A549 (cell line): ENCODE results near the gene ELF3. TPM values are rescaled to one million over a fixed set of nuclear protein-coding genes. Genes with fewer than 3 reads are reported as not detected.

Source experiments
- ATAC-seq, 2 experiments: fragments of 200-7000 bp in 1 of 2; fragments of >200 bp in 1 of 2; cut with Nextera tagmentation in 1 of 2; cut with Tn5 transposase in 1 of 2; 3 replicates each; pipeline versions ENCODE4 v1.8.0 to v1.9.1; 2018 to 2020; ENCODE audit warnings: mild to moderate bottlenecking in 1 of 2, moderate library complexity in 1 of 2
- CTCF ChIA-PET: fragments of 300-600 bp; sonication (Branson Sonifier 250); formaldehyde crosslinking; extraction: SDS; loops from one replicate; lab custom pipeline; 2021; ENCODE audit warnings: antibody characterized with exemption, inconsistent platforms; lab: Yijun Ruan, JAX
- POLR2A ChIA-PET: fragments of 350-600 bp; formaldehyde crosslinking; extraction: SDS; loops from one replicate; lab custom pipeline; 2021; ENCODE audit warnings: antibody characterized with exemption, inconsistent platforms; lab: Yijun Ruan, JAX
- DNase-seq, 2 experiments: peaks; one replicate each; pipeline versions ENCODE4 v3.0.0 to v3.0.0-alpha.2; 2011 to 2016; ENCODE audit warnings: low read depth in 1 of 2, low spot score in 1 of 2
- FAIRE-seq: peaks from 2 replicates; lab custom pipeline; 2011; peaks lifted over from hg19 to GRCh38; lab: Jason Lieb, UNC
- H3K27ac ChIP-seq, 2 experiments: fragments of >200 bp; sonication (Bioruptor Twin); formaldehyde crosslinking; 3 replicates each; pipeline ENCODE4 v1.5.1; 2016 to 2017
- H3K4me1 ChIP-seq: fragments of >200 bp; sonication (Bioruptor Twin); formaldehyde crosslinking; 3 replicates; pipeline ENCODE4 v1.6.1; 2016
- H3K4me2 ChIP-seq: fragments of >200 bp; sonication (Bioruptor Twin); formaldehyde crosslinking; 3 replicates; pipeline ENCODE4 v1.6.1; 2016
- H3K4me3 ChIP-seq: fragments of >200 bp; sonication (Bioruptor Twin); formaldehyde crosslinking; 3 replicates; pipeline ENCODE4 v1.5.1; 2016
- H3K9me3 ChIP-seq: fragments of >200 bp; sonication (Bioruptor Twin); formaldehyde crosslinking; 3 replicates; pipeline ENCODE4 v1.6.1; 2016
- BHLHE40 ChIP-seq: IDR thresholded peaks from 2 replicates; pipeline ENCODE4 v1.6.1; 2012; ENCODE audit warnings: low read depth, low read length, inconsistent platforms
- CBX2 ChIP-seq: fragments of 200-600 bp; sonication (generic); IDR thresholded peaks from 2 replicates; pipeline ENCODE4 v1.6.1; 2016; ENCODE audit warnings: low read depth, mild to moderate bottlenecking, borderline replicate concordance
- CBX8 ChIP-seq: fragments of 200-600 bp; sonication (generic); IDR thresholded peaks from 2 replicates; pipeline ENCODE4 v1.6.1; 2016
- CHD2 ChIP-seq: fragments of 150-350 bp; IDR thresholded peaks from 2 replicates; pipeline ENCODE4 v1.6.1; 2014; ENCODE audit warnings: low read length; ENCODE audit not compliant: partially characterized antibody
- CHD4 ChIP-seq: fragments of 200-600 bp; sonication (generic); IDR thresholded peaks from 2 replicates; pipeline ENCODE4 v1.6.1; 2016; ENCODE audit warnings: antibody characterized with exemption, mild to moderate bottlenecking, borderline replicate concordance
- CTCF ChIP-seq: fragments of >200 bp; sonication (Bioruptor Twin); formaldehyde crosslinking; IDR thresholded peaks from 3 replicates; pipeline ENCODE4 v1.5.1; 2016
- E2F6 ChIP-seq: IDR thresholded peaks from 2 replicates; pipeline ENCODE4 v1.6.1; 2012; ENCODE audit warnings: low read depth, borderline replicate concordance
- EHF ChIP-seq: fragments of 250-450 bp; sonication (Bioruptor Pico); IDR thresholded peaks from 2 replicates; pipeline ENCODE4 v1.5.0; 2020; ENCODE audit warnings: mild to moderate bottlenecking
- EHMT2 ChIP-seq: fragments of 200-600 bp; sonication (generic); IDR thresholded peaks from 2 replicates; pipeline ENCODE4 v1.6.1; 2016; ENCODE audit warnings: antibody characterized with exemption, low read depth, mild to moderate bottlenecking, moderate library complexity
- HES2 ChIP-seq: fragments of >200 bp; sonication (Bioruptor Twin); formaldehyde crosslinking; IDR thresholded peaks from 2 replicates; pipeline ENCODE4 v1.6.1; 2016
- HEYL ChIP-seq: fragments of 250-450 bp; sonication (Bioruptor Pico); IDR thresholded peaks from 2 replicates; pipeline ENCODE4 v1.8.0; 2021; ENCODE audit warnings: mild to moderate bottlenecking, moderate library complexity
- MAFK ChIP-seq: fragments of 450-650 bp; IDR thresholded peaks from 2 replicates; pipeline ENCODE4 v1.6.1; 2014; ENCODE audit not compliant: partially characterized antibody
- MAX ChIP-seq: IDR thresholded peaks from 2 replicates; pipeline ENCODE4 v1.6.1; 2012
- PBX3 ChIP-seq: IDR thresholded peaks from 2 replicates; pipeline ENCODE4 v1.6.1; 2012
- POLR2AphosphoS2 ChIP-seq: conservative IDR thresholded peaks from 2 replicates; pipeline ENCODE4 v1.6.1; 2012; ENCODE audit warnings: low read length, improper control_type of control experiment, inconsistent platforms
- RAD21 ChIP-seq, 2 experiments: fragments of >200 bp in 1 of 2; sonication (Bioruptor Twin) in 1 of 2; formaldehyde crosslinking in 1 of 2; IDR thresholded peaks in 1 of 2; conservative IDR thresholded peaks in 1 of 2; 2 replicates in 1 of 2; 3 replicates in 1 of 2; pipeline ENCODE4 v1.6.1; 2012 to 2018; ENCODE audit warnings: inconsistent platforms in 1 of 2
- RARB ChIP-seq: fragments of 250-450 bp; sonication (Bioruptor Pico); IDR thresholded peaks from 2 replicates; pipeline ENCODE4 v1.8.0; 2021; ENCODE audit warnings: mild to moderate bottlenecking, moderate library complexity
- RCOR1 ChIP-seq: fragments of 150-350 bp; IDR thresholded peaks from 2 replicates; pipeline ENCODE4 v1.6.1; 2014; ENCODE audit warnings: antibody characterized with exemption, low read length, low read depth
- SMC3 ChIP-seq: fragments of >200 bp; sonication (Bioruptor Twin); formaldehyde crosslinking; IDR thresholded peaks from 3 replicates; pipeline ENCODE4 v1.6.1; 2018; ENCODE audit warnings: inconsistent platforms
- TP53 ChIP-seq: fragments of 250-450 bp; sonication (Bioruptor Pico); IDR thresholded peaks from 2 replicates; pipeline ENCODE4 v1.5.0; 2021; ENCODE audit warnings: mild to moderate bottlenecking, moderate library complexity
- WGBS: methylation state at CpG from one replicate; pipeline ENCODE4 v1.1.6; 2017; ENCODE audit errors: missing lambda C conversion rate; 5-methylcytosine and 5-hydroxymethylcytosine counted together
- polyA plus RNA-seq, 4 experiments: library from polyadenylated mRNA; depleted of rRNA in 3 of 4; stranded (reverse); fragments of >200 nt; fragmentation: RNase III in 1 of 4; extraction: RNeasy Plus Mini Kit Qiagen cat#74134 plus additional on column Dnase treatment in 1 of 4; gene quantifications; 2 replicates in 3 of 4; 3 replicates in 1 of 4; pipeline ENCODE4 v1.2.3, GENCODE V29; 2011 to 2017

ELF3 gene
- polyA plus RNA-seq, 2 of the 4 experiments (the other 2 are of a cell fraction), result 180 to 334 TPM

GRCh38 chr1:202005958-202006357, 4.4 kb upstream of the ELF3 start:
- FAIRE-seq, result no peak
- ATAC-seq, result no peak
- TF ChIP-seq HEYL (CRISPR knock-in tag) (no peak), RARB (no peak), TP53 (CRISPR knock-in tag) (no peak), CTCF (peak; percentile 71), E2F6 (no peak), CHD2 (no peak), SMC3 (peak; percentile 59; the same call in 2 of the 3 replicates), PBX3 (no peak), BHLHE40 (no peak), CBX8 (no peak), RAD21 (conservative IDR thresholded peaks at IDR 0.05 in 1 of 2, IDR thresholded peaks at IDR 0.05 in 1 of 2) (peak; percentile 60 to 61; a peak in 4 of 5 replicates), MAX (no peak), EHF (CRISPR knock-in tag) (no peak)
- TF ChIP-seq, all 56 proteins: peak for 3
- ChIA-PET CTCF (interaction anchor here (0.7 to 46.8 kb wide), 17 partner anchors 9 to 137 kb away, joined by 3 to 1624 read pairs (median 5); partner anchors contain the start of gene GPR37L1), POLR2A (interaction anchor here (1.8 kb wide), 1 partner anchor 107 kb away, joined by 6 read pairs; no protein-coding TSS in a partner anchor)
- peaks cover 44% of the 10 kb centered on the region for H3K4me1 ChIP-seq
- H3K27ac ChIP-seq, result peak overlapping the region in 1 of 2 experiments; percentile 93; a peak in 3 of 6 replicates
- WGBS, result 64% methylated on average over 2 of the region's 2 CpGs
- no peak overlapping the region for H3K4me2 ChIP-seq
- DNase-seq, result peak in 1 of 2 experiments; percentile 61
- no peaks in the 10 kb centered on the region for H3K9me3 ChIP-seq
- H3K4me3 ChIP-seq, result no peak overlapping the region

GRCh38 chr1:202007304-202007703, 3.1 kb upstream of the ELF3 start:
- ChIA-PET POLR2A (interaction anchor here (0.6 to 1.8 kb wide), 3 partner anchors 28 to 105 kb away, joined by 3 to 6 read pairs (median 4); no protein-coding TSS in a partner anchor), CTCF (interaction anchor here (1.0 to 46.8 kb wide), 13 partner anchors 8 to 118 kb away, joined by 3 to 1624 read pairs (median 5); partner anchors contain the start of genes GPR37L1 and RNPEP)
- ATAC-seq (no peak), FAIRE-seq (no peak), DNase-seq (no peak)
- H3K4me3 ChIP-seq, result no peak overlapping the region
- H3K4me1 ChIP-seq, result peaks cover 44% of the 10 kb centered on the region
- peak overlapping the region; percentile 34 to 93; a peak in 4 of 6 replicates for H3K27ac ChIP-seq
- no peaks in the 10 kb centered on the region for H3K9me3 ChIP-seq
- WGBS, result 70% methylated on average over 8 of the region's 8 CpGs
- H3K4me2 ChIP-seq, result peak overlapping the region; percentile 88
- TF ChIP-seq MAFK (no peak), POLR2AphosphoS2 (0 out of 2 replicates have a peak, but pooled peaks have one; percentile 6), EHMT2 (no peak)

GRCh38 chr1:202007805-202008489, 2.4 kb upstream of the ELF3 start:
- ATAC-seq (no peak), FAIRE-seq (no peak)
- CTCF ChIA-PET, result interaction anchor here (0.7 to 46.8 kb wide), 17 partner anchors 9 to 118 kb away, joined by 3 to 1624 read pairs (median 5); partner anchors contain the start of genes GPR37L1 and RNPEP
- POLR2A ChIA-PET, result interaction anchor here (1.3 to 1.8 kb wide), 2 partner anchors 105 kb away, joined by 3 to 6 read pairs; no protein-coding TSS in a partner anchor
- TF ChIP-seq CHD4 (no peak), RCOR1 (no peak), EHMT2 (no peak), E2F6 (no peak), HES2 (no peak), CBX2 (no peak)
- TF ChIP-seq, all 56 proteins: peak for 0
- DNase-seq, result no peak
- Histone ChIP-seq H3K9me3 (no peaks in the 10 kb centered on the region), H3K4me2 (peak overlapping the region; percentile 88), H3K27ac (peak overlapping the region; percentile 34 to 93; a peak in 5 of 6 replicates), H3K4me1 (peaks cover 44% of the 10 kb centered on the region), H3K4me3 (no peak overlapping the region)
- WGBS, result 50% methylated on average over 10 of the region's 11 CpGs
